GM19468 (cell line): ENCODE measurements around the gene SMIM5.
"Not testable (repeated sequence)": the region's sequence is repeated elsewhere in the genome, so short reads cannot be mapped to it uniquely, and the experiment has no call there.

ENCODE experiments used
- ATAC-seq: cut with Tn5 transposase; IDR thresholded peaks from one replicate; pipeline ENCODE4 v1.9.1; 2021; ENCODE audit warnings: mild to moderate bottlenecking, moderate library complexity, moderate number of reproducible peaks; ENCODE audit not compliant: unreplicated experiment; ENCODE audit errors: extremely low read depth

The SMIM5 gene

GRCh38 chr17:75637551-75637950 is 4.3 kb downstream of the SMIM5 start:
- no peak for ATAC-seq

GRCh38 chr17:75638039-75638438 is 4.8 kb downstream of the SMIM5 start:
- ATAC-seq, result not testable (repeated sequence)

- no peak for ATAC-seq
These were observed 5.7 kb downstream of the SMIM5 start for GRCh38 chr17:75638893-75639292.

- no peak for ATAC-seq
These were observed 6.1 kb downstream of the SMIM5 start for GRCh38 chr17:75639327-75639726.

GRCh38 chr17:75639771-75640555 is 6.7 kb downstream of the SMIM5 start:
- no peak for ATAC-seq

GRCh38 chr17:75640556-75641119 is 7.4 kb downstream of the SMIM5 start:
- ATAC-seq, result no peak

- ATAC-seq, result no peak
These were observed 8.1 kb downstream of the SMIM5 start for GRCh38 chr17:75641343-75641742.

GRCh38 chr17:75642182-75642783 is 9.0 kb downstream of the SMIM5 start:
- ATAC-seq, result no peak

- no peak for ATAC-seq
These were observed 9.8 kb downstream of the SMIM5 start for GRCh38 chr17:75642784-75643642.

GRCh38 chr17:75643643-75644017 is 10.4 kb downstream of the SMIM5 start:
- ATAC-seq, result no peak

GRCh38 chr17:75645501-75645888 is 12.3 kb downstream of the SMIM5 start:
- ATAC-seq, result no peak

GRCh38 chr17:75645889-75646637 is 12.8 kb downstream of the SMIM5 start:
- ATAC-seq, result peak; percentile 66

- ATAC-seq, result no peak
These were observed 13.4 kb downstream of the SMIM5 start for GRCh38 chr17:75646638-75646992.

GRCh38 chr17:75647061-75647460 is 13.8 kb downstream of the SMIM5 start:
- no peak for ATAC-seq

GRCh38 chr17:75647921-75648320 is 14.7 kb downstream of the SMIM5 start:
- ATAC-seq, result no peak

GRCh38 chr17:75649687-75650086 is 16.5 kb downstream of the SMIM5 start:
- ATAC-seq, result no peak

- ATAC-seq, result no peak
These were observed 17.6 kb downstream of the SMIM5 start for GRCh38 chr17:75650874-75651273.

GRCh38 chr17:75652341-75652740 is 19.1 kb downstream of the SMIM5 start:
- no peak for ATAC-seq

- ATAC-seq, result peak; percentile 58
These were observed 19.8 kb downstream of the SMIM5 start for GRCh38 chr17:75652934-75653549.

GRCh38 chr17:75654176-75654575 is 20.9 kb downstream of the SMIM5 start:
- no peak for ATAC-seq
